Right forelimb (tissue), 1 donor: ENCODE measurements around the gene SDR42E2.
"Not testable (repeated sequence)": the region's sequence is repeated elsewhere in the genome, so short reads cannot be mapped to it uniquely, and the experiment has no call there.

Experiments used
- DNase-seq: peaks from one replicate; pipeline ENCODE4 v3.0.0-alpha.2; 2018

SDR42E2 gene

DNA sequence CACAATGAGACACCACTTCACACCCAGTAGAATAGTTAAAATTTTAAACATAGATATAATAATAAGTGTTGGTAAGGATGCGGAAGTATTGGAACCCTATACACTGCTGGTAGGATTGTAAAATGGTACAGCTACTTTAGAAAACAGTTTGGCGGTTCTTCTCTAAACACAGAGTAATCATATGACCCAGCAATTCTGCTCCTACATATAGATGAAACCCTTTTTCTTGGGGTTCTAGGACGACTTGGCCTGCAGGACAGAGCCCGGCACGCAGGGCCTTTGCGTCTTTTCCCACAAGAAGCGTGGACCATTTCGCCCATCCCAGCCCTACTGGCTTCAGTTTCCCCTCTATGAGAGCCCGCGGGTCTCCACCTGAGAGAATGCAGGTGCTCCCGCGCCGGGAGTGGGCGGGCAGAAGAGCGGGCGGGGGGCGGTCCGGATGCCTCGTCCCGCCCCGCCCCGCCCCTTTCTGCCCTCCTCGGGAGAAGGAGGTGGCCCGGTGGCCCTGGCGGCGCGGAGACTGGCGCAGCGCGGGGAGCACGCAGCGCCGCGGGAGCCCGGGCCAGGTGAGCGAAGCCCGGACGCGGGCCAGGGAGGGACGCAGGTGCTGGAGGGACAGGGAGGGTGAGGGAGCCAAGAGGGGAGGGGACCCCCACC, at the start of gene SDR42E2:
Gene SDR42E2 (plus strand): TSS at position 508 of the 657 bp plus-strand sequence. CDS start 3,077 bp downstream, outside the sequence.
- no peak for DNase-seq

DNA sequence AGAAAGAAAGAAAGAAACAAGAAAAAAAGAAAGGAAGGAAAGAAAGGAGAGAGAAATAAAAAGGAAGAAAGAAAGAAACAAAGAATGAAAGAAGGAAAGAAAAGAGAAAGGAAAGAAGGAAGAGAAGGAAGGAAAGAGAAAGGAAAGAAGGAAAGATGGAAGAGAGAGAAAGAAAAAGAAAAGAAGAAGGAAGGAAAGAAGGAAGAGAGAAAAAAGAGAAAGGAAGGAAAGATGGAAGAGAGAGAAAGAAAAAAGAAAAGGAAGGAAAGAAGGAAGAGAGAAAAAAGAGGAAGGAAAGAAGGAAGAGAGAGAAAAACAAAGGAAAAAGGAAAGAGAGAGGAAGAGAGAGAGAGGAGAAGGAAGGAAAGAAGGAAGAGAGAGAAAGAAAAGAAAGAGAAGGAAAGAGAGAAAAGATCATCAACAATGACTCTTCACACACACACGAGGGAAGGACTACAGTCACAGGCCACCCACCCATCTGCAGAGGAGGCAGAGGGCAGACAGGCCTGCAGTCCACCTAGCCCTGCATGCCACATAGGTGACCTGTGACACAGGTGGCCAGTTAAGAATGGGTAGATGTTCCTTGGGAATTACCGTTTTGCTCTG, 46.1 kb upstream of the SDR42E2 start:
- DNase-seq: no peak

DNA sequence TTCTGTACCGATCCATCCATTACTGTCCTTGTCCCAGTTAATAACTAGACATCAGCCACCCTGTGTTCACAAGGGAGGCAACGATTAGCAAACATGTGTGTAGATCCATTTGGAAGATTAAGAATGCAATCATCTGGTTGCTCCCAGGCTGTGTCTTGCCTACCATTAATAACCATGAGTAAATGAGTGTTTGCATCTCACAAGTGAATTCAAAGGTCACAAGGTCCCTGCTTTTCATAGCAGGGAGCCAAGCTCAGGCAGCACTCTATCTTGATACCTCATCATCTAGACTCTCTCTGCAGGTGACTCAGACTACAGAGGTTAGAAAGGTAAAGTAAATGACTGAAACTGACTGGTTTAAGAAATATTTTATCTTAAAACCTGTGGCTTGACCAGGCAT, 44.7 kb upstream of the SDR42E2 start:
- no peak for DNase-seq

DNA sequence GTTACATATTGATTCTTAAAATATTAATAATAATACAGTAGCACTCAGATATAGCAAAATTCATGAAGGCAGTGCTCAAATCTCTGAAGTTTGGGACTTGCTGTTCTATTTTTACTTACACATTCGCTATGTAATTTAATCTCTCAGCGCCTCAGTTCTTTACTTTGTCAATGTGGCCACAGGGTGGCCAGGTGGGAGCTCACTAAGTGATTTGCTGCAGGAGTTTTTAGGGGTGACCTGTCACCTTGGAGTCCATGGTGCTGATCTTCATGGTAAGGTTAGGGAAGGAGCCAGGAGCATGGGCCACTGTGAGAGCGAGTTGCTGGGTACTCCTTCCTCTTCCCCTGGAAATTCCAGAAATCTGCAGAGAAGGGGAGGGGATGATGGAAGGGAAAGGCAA, 41.9 kb upstream of the SDR42E2 start:
- no peak for DNase-seq

DNA sequence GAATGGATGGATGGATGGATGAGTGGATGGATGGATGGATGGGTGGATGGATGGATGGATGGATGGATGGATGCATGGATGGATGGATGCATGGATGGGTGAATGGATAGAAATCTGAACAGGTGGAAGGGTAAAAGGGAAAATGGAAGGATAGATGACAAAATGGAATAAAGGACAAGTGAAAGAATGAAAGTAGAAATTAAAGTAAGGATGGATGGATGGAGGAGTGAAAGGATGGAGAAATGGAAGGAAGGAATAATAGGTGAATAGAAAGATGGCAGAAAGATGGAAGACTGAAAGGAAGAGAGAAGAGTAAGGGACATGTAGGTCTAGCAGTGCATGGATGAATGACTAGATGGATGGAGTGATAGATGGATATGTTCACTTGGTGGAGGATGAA, 40.1 kb upstream of the SDR42E2 start:
- DNase-seq: no peak

DNA sequence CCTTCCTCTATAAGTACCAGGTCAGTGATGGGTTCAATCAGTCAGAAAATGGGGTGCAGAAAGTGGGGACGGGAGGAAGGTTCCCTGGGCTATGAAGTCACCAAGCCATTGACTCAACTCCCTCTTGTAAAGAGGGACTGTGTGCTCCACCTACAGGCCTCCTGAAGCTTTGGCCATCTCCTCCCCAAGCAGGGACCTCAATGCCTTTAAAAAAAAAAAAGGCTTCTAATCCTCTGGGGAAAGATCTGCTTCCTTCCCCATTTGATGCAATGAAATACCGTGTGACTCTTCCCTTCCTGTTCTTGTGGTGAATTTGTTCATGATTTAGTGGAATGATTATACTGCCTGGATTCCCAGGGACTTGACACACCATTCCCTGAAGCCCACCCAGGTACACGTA, 39.2 kb upstream of the SDR42E2 start:
- no peak for DNase-seq

DNA sequence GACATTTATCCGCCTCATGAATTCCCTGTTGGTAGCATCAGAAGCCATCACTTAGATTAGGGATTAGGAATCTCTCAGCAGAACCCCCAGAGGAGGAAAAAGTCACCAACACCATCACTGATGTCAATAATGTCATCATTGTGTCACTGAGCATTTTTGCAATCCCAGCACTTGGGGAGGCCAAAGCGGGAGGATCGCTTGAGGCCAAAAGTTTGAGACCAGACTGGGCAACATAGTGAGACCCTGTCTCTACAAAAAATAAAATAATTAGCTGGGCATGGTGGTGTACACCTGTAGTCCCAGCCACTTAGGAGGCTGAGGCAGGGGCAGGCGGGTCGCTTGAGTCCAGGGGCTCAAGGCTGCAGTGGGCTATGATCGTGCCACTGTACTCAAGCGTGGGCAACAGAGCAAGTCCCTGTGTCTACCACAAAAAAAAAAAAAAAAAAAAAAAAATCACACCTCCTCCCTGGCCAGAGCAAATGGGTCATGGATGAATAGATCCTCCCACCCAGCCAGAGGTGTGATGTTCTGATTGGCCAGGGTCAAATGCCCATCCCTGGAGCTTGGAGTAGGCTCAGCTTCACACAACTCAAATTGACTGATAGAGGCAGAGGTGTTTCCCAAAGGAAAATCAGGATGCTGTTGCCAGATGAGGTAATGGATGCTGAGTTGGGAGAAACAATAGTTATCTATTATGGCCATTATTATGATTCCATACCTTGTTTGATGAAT, 38.4 kb upstream of the SDR42E2 start:
- DNase-seq: no peak

DNA sequence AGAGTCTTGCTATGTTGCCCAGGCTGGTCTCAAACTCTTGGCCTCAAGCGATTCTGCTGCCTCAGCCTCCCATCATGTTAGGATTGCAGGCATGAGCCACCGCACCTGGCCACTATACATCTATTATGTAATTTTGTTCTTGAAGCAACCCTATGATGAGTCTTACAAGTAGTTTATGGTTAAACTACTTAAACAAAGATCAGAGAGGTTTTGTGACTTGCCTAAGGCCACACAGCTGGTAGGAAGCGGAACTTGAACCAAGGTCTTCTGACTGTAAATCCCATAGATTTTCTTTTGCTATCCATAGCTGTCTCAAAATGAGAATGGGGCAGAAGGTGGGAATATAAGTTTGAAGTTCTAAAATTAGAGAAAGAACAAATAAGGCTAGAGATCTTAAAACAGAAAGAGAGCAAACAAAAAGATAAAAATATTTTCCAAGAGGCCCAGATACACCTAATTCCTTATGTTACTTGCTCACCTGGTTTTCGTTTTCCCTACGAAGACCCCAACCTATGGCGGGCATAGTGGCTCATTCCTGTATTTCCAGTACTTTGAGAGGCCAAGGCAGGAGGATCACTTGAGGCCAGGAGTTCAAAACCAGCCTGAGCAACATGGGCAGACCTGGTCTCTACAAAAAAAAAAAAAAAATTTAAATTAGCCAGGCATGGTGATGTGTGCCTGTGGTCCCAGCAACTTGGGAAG, 37.6 kb upstream of the SDR42E2 start:
- DNase-seq: no peak

DNA sequence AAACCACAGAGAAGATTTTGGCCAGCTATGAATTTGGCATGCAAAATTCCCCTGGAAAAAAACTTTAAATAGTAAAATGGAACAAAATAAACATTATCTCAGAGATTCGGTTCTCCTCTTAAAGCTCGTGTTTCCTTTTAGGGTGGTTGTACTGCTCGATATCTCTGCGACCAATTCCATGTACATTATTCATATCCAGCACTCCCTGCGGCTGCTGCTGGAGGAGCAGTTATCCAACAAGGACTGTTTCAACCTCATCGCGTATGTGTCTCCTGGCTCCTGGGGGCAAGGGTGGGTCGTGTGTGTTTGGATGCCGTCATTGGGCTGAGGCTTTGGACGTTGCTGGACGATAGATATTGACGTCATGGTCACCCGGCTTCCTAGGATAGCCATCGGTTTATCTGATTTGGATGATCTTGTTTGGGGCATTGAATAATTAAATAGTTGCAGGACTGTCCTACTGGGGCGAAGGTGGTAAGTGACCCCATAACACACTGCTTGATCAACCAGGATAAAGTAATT, 36.2 kb upstream of the SDR42E2 start:
- no peak for DNase-seq

DNA sequence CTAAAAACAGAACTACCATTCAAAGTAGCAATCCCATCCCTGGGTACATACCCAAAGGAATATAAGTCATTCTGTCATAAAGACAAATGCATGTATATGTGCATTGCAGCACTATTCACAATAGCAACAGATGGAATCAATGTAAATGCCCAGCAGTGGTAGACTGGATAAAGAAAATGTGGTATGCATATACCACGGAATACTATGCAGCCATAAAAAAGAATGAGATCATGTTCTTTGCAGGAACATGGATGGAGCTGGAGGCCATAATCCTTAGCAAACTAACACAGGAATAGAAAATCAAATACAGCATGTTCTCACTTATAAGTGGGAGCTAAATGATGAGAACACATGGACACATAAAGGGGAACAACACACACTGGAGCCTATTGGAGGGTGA, 33.8 kb upstream of the SDR42E2 start:
- not testable (repeated sequence) for DNase-seq

DNA sequence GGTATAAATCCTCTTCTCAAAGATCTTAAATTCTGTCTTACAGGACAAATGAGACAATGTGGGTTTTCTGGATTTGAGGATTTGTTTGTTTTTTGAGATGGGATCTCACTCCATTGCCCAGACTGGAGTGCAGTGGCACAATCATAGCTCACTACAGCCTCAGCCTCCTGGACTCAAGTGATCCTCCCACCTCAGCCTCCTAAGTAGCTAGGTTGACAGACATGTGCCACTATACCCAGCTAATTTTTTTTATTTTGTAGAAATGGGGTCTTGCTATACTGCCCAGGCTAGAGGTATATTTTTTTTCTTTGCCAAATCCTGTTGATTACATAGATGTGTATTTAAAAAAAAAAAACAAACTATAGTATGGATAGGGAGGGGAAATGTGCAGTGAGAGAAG, 31.8 kb upstream of the SDR42E2 start:
- no peak for DNase-seq

DNA sequence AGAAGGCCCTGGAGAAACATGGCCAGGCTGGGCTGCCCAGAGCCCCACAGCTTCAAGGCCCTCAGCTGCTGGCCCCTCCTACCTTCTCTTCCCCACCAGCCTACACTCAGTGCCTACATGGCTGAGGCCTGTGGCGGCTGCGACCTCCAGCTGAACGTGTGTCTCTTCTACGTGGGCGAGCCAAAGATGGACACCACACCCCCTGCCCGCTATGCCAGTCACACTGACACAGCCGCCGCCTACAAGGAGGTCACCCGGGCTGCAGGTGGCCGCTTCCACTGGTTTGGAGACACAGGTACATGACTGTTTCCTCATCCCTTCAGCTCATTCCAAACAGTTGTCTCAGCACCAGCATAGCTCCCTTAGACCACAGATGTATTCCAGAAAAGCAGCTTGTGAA, 29.5 kb upstream of the SDR42E2 start:
- no peak for DNase-seq

DNA sequence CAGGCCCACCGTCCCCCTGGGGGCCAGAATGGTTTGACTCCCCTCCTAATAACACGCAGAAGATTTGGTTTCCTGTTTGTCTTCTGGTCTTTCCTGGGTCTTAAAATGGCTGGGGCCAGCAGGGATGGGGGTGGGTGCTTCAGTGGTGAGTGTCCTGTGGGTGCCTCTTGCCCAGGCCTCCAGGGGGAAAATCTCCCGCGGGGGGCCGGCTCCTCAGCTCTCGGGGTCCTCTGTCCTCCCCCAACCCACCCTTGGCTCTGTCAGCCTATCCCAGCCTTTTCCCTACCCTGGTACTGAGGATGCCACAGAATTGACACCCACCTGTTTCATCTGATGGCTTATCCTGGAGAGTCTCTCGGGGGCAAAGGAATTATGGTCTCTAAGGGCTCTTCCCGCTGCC, 23.8 kb upstream of the SDR42E2 start:
- no peak for DNase-seq

DNA sequence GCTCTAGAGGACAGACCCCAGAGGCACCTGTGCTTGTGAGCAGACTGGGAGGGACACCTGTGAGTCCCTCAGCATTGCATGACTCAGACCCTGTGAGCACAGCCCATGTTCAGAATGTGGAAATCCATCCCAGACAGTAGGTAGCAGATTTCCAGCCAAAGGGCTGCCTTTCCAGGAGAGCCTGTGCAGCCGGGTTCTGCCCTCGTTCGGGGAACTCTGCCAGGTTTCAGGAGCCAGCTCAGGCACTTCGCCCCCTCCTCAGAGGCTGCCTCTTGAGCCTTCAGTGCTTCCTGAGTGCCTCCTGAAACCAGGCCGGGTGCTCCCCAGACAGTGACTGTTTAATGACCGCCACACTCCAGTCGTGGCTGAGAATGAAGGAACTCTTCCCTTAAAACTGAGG, 23.3 kb upstream of the SDR42E2 start:
- no peak for DNase-seq

DNA sequence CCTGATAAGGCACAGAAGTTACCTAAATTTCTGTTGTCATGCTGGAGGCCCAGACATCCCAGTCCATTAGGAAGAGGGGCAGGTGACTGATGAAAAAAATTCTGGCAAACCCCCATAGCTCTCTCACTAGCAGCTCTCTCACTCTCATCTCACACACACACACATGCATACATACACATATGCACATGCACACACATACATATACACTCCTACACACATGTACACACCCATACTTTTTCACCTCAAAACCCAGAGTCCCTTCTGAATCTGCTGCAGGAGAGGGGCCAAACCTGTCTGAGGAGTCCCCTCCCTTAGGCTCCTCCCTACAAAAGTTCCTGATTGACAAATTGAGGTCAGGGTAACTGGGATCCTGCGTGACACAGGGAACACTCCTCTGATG, 22.6 kb upstream of the SDR42E2 start:
- no peak for DNase-seq

DNA sequence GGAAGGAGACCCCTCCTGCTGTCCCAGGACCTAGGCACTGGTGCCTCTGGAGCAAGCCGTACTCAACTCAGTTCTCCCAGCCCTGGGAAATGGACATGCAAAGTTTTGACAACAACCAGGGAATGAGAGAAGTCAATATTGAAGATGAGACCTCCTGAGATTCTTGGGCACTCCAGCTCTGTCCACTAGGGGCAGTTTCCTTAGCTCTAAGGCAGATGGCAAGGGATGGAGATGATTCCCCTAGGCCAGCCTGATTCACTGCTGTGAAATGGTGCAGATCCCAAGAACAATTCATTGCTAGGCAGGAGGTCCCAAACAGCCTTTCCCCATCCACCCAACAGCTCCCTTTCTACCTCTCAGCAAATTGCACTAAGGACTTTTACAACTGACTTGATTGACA, 20.5 kb upstream of the SDR42E2 start:
- DNase-seq: no peak

DNA sequence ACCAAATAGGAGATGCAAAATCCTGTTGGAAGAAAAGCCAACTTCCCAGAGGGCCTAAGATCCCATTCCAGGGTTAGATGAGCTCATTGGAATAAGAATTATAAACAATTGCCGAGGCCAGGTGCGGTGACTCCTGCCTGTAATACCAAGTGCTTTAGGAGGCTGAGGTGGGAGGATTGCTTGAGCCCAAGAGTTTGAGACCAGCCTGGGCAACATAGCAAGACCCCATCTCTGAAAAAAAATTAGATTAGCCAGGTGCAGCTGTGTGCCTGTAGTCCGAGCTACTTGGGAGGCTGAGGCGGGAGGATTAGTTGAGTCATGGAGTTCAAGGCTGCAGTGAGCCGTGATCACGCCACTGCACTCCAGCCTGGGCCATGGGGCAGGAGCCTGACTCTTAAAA, 17.8 kb upstream of the SDR42E2 start:
- DNase-seq: no peak

DNA sequence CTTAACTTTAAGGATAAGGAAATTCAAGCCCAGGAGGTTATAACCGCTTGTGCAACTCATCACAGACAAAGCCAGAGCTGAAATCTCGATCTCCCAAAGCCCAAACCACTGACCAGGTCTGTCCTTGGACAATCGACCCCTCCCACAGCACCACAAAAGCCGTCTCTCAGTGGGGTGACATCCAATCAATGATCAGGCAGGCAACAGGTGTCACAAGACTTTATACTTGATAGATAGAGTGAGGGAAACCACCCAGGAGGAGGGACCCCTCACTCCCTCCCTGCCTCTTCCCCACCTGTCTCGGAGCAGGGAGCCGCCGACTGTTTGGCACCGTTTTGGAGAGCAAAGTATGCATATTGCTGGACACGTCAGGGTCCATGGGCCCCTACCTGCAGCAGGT, 14.5 kb upstream of the SDR42E2 start:
- DNase-seq: no peak

DNA sequence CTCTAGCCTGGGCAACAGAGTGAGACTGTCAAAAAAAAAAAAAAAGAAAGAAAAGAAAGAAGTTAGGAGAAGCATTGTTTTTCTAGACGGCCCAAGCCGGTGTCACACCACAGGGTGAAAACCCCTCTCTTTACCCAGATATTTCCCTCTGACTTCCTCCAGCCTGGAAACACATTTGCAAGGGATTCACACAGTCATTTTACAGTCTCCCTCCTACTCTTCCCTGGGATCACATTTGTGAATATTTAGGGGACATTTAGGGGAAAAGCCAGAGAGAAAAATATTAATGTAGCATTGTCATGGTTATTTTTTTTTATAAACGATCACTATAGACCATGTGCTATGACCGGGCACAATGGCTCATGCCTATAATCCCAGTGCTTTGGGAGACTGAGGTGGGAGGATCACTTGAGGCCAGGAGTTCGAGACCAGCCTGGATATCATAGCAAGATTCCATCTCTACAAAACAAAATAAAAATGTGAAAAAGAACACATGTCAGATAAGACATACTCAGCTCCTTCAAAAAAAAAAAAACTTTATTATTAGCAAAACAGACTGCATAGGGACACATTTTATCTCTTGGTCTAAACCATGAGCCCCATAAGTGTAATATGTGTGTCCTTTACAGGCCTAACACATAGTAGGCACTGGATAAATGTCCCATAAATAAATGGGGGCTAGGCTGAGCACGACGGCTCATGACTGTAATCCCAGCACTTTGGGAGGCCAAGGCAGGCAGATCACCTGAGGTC, 10.9 kb upstream of the SDR42E2 start:
- no peak for DNase-seq

DNA sequence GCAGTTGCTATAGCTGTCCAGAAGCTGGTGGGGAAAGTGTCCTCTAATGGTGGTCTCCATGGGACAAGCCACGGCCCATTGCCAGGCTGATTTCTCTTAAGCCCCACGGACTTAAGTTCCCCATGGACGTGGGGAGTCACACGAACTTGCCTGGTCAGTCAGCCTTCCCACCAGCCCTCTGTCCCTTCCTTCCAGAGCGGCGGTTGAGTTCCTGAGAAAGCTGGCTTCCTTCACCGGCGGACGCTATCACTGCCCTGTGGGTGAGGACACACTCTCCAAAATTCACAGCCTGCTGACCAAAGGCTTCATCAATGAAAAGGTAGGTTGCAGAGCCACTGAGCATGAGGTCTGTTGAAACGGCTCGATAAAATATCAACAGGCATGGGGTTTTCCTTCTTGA, 10.0 kb upstream of the SDR42E2 start:
- DNase-seq: no peak

DNA sequence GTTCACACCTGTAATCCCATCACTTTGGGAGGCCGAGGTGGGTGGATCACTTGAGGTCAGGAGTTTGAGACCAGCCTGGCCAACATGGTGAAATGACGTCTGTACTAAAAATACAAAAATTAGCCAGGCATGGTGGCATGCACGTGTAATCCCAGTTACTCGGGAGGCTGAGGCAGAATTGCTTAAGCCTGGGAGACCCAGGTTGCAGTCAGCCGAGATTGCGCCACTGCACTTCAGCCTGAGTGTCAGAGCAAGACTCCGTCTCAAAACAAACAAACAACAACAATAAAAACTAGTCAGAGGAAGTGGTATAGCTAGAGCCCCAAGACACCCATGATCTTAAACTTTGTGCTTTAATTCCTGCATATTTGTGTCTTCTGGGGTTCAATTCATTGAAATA, 9.2 kb upstream of the SDR42E2 start:
- not testable (repeated sequence) for DNase-seq

DNA sequence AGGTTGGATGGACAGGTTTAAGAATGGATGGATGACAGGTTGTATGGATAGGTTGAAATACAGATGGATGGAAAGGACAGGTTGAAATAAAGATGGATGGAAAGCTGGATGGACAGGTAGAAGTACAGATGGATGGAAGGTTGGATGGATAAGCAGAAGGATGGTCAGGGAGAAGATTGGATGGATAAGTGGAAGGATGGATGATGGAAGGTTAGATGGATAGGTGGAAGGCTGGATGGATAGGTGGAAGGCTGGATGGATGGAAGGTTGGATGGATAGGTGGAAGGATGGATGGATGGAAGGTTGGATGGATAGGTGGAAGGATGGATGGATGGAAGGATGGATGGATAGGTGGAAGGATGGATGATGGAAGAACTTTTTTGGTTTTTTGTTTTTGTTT, 905 bp upstream of the SDR42E2 start:
- no peak for DNase-seq

DNA sequence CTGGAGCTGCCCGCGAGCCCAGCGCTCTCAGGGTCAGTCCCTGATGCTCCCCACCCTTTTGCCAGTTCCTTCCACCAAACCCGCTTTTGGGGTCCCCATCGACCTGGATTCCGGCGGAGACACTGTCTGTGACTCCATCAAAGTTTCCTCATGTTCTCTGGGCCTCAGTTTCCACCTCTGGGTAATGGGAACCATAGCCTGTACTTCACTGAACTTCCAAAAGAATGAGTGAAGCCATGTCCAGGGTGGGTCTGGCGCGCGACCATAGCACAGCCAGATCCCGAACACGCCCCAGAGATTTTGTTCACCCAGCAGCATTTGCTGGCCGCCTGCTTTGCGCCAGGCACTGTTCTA, 327 bp downstream of the SDR42E2 start:
- no peak for DNase-seq
